Osteoblast (primary cell): ENCODE measurements around the gene BBC3. TPM values are rescaled to one million over a fixed set of nuclear protein-coding genes. Genes with fewer than 3 reads are reported as not detected.

Source experiments
- DNase-seq: peaks from one replicate; pipeline ENCODE4 v3.0.0; 2011; ENCODE audit warnings: low spot score, mixed read lengths; ENCODE audit not compliant: insufficient read length; ENCODE audit errors: missing footprints
- H2AFZ ChIP-seq: 2 replicates; pipeline ENCODE4 v1.6.0; 2011; ENCODE audit warnings: mild to moderate bottlenecking, low read length
- H3K27ac ChIP-seq: 2 replicates; pipeline ENCODE4 v1.5.1; 2011; ENCODE audit warnings: mild to moderate bottlenecking, low read depth, low read length, moderate library complexity
- H3K27me3 ChIP-seq: 2 replicates; pipeline ENCODE4 v1.6.0; 2012; ENCODE audit warnings: mild to moderate bottlenecking, control low read depth, inconsistent platforms, low read length, moderate library complexity; ENCODE audit not compliant: insufficient read depth
- H3K36me3 ChIP-seq: 2 replicates; pipeline ENCODE4 v1.5.1; 2011; ENCODE audit warnings: mild to moderate bottlenecking, low read length, control low read depth, moderate library complexity; ENCODE audit not compliant: insufficient read depth
- H3K4me1 ChIP-seq: 2 replicates; pipeline ENCODE4 v1.5.1; 2011; ENCODE audit warnings: mild to moderate bottlenecking, low read length, control low read depth, moderate library complexity; ENCODE audit not compliant: insufficient read depth
- H3K4me2 ChIP-seq: 2 replicates; pipeline ENCODE4 v1.6.0; 2011; ENCODE audit warnings: mild to moderate bottlenecking, low read length; ENCODE audit not compliant: insufficient read depth
- H3K4me3 ChIP-seq: fragments of 200-600 bp; sonication (generic); 3 replicates; pipeline ENCODE4 v1.5.1; 2012; ENCODE audit warnings: mild to moderate bottlenecking, low read length, inconsistent platforms; ENCODE audit not compliant: insufficient read depth
- H3K79me2 ChIP-seq: 2 replicates; pipeline ENCODE4 v1.6.0; 2012; ENCODE audit warnings: mild to moderate bottlenecking, low read length, control low read depth, inconsistent platforms; ENCODE audit not compliant: insufficient read depth
- H3K9me3 ChIP-seq: 2 replicates; pipeline ENCODE4 v1.5.1; 2011; ENCODE audit warnings: low read depth, low read length, control low read depth
- H4K20me1 ChIP-seq: 2 replicates; pipeline ENCODE4 v1.6.0; 2012; ENCODE audit warnings: mild to moderate bottlenecking, low read length, control low read depth; ENCODE audit not compliant: insufficient read depth
- CTCF ChIP-seq: IDR thresholded peaks from 2 replicates; pipeline ENCODE4 v1.5.1; 2011; ENCODE audit warnings: mild to moderate bottlenecking, low read depth, low read length, moderate library complexity; ENCODE audit errors: extremely low read depth
- total RNA-seq: library from RNA; depleted of rRNA; stranded (reverse); fragments of >200 nt; gene quantifications from 2 replicates; pipeline ENCODE4 v1.2.3, GENCODE V29; 2012

BBC3 gene
- total RNA-seq, 1 donor = 28.2 TPM

GRCh38 chr19:47197141-47197540 lies 33.9 kb downstream of the BBC3 start:
- peaks cover 13% of the 10 kb centered on the region for H3K79me2 ChIP-seq
- peaks cover 20% of the 10 kb centered on the region for H3K36me3 ChIP-seq
- H2AFZ ChIP-seq = no peak overlapping the region
- no peaks in the 10 kb centered on the region for H3K4me1 ChIP-seq
- no peaks in the 10 kb centered on the region for H3K27me3 ChIP-seq
- peaks cover 2% of the 10 kb centered on the region for H4K20me1 ChIP-seq
- DNase-seq = peak; percentile 32
- H3K4me3 ChIP-seq = no peak overlapping the region
- no peak overlapping the region for H3K4me2 ChIP-seq
- no peaks in the 10 kb centered on the region for H3K9me3 ChIP-seq
- no peak overlapping the region for H3K27ac ChIP-seq
- TF ChIP-seq CTCF = no peak

GRCh38 chr19:47195434-47195833 lies 35.6 kb downstream of the BBC3 start:
- Histone ChIP-seq H3K4me3 (no peak overlapping the region), H3K79me2 (peaks cover 19% of the 10 kb centered on the region), H3K4me1 (peaks cover 4% of the 10 kb centered on the region), H3K9me3 (no peaks in the 10 kb centered on the region), H3K27ac (no peak overlapping the region), H3K36me3 (peaks cover 21% of the 10 kb centered on the region), H4K20me1 (peaks cover 2% of the 10 kb centered on the region), H2AFZ (no peak overlapping the region), H3K27me3 (no peaks in the 10 kb centered on the region), H3K4me2 (no peak overlapping the region)
- no peak for TF ChIP-seq CTCF
- no peak for DNase-seq

GRCh38 chr19:47190167-47190727 lies 40.8 kb downstream of the BBC3 start:
- peak overlapping the region; percentile 66 for H3K27ac ChIP-seq
- H3K79me2 ChIP-seq = peaks cover 34% of the 10 kb centered on the region
- H3K4me1 ChIP-seq = peaks cover 15% of the 10 kb centered on the region
- peaks cover 14% of the 10 kb centered on the region for H3K36me3 ChIP-seq
- peak overlapping the region; percentile 1 for H2AFZ ChIP-seq
- no peak for TF ChIP-seq CTCF
- no peaks in the 10 kb centered on the region for H3K27me3 ChIP-seq
- peaks cover 2% of the 10 kb centered on the region for H4K20me1 ChIP-seq
- peak overlapping the region; percentile 50 for H3K4me2 ChIP-seq
- DNase-seq = peak; percentile 91
- peak overlapping the region; percentile 11 for H3K4me3 ChIP-seq
- H3K9me3 ChIP-seq = no peaks in the 10 kb centered on the region

GRCh38 chr19:47188507-47189033 lies 42.4 kb downstream of the BBC3 start:
- TF ChIP-seq CTCF = no peak
- no peak overlapping the region for H3K4me3 ChIP-seq
- H3K4me1 ChIP-seq = peaks cover 15% of the 10 kb centered on the region
- DNase-seq = no peak
- no peak overlapping the region for H3K4me2 ChIP-seq
- H4K20me1 ChIP-seq = no peaks in the 10 kb centered on the region
- no peaks in the 10 kb centered on the region for H3K27me3 ChIP-seq
- H2AFZ ChIP-seq = no peak overlapping the region
- H3K79me2 ChIP-seq = peaks cover 38% of the 10 kb centered on the region
- peak overlapping the region; percentile 17 for H3K27ac ChIP-seq
- H3K36me3 ChIP-seq = peaks cover 20% of the 10 kb centered on the region
- H3K9me3 ChIP-seq = no peaks in the 10 kb centered on the region
